IMR-90 (cell line): ENCODE measurements around the gene DIP2C. TPM values are rescaled to one million over a fixed set of nuclear protein-coding genes. Genes with fewer than 3 reads are reported as not detected.

Experiments
- ATAC-seq: fragments of 200-7000 bp; cut with Tn5 transposase; 2 replicates; pipeline ENCODE4 v1.9.1; 2020; ENCODE audit warnings: low read depth, mild to moderate bottlenecking, moderate library complexity
- BruUV-seq: library from RNA; stranded (reverse); fragments of 400-500 nt; replicated peaks from 2 replicates; lab custom pipeline; 2021; lab: Mats Ljungman, UMichigan
- CTCF ChIA-PET: fragments of 300-600 bp; formaldehyde crosslinking; extraction: SDS; loops from one replicate; lab custom pipeline; 2021; ENCODE audit warnings: antibody characterized with exemption; lab: Yijun Ruan, JAX
- POLR2A ChIA-PET: fragments of 300-600 bp; sonication (Branson Sonifier 250); formaldehyde crosslinking; loops from one replicate; lab custom pipeline; 2022; ENCODE audit warnings: antibody characterized with exemption; ENCODE audit not compliant: unreplicated experiment; lab: Charles Lee
- DNase-seq: peaks from one replicate; pipeline ENCODE4 v3.0.0; 2013
- H2AFZ ChIP-seq: replicated peaks from 2 replicates; pipeline ENCODE3; 2013; ENCODE audit warnings: low read length, mild to moderate bottlenecking; ENCODE audit not compliant: poor library complexity
- H2AK5ac ChIP-seq: 2 replicates; pipeline ENCODE4 v1.6.1; 2013; ENCODE audit warnings: low read depth, low read length, inconsistent platforms
- H2AK9ac ChIP-seq: replicated peaks from 2 replicates; pipeline ENCODE3; 2013; ENCODE audit warnings: mild to moderate bottlenecking, low read depth, low read length, moderate library complexity; ENCODE audit not compliant: poor library complexity
- H2BK120ac ChIP-seq: 2 replicates; pipeline ENCODE4 v1.6.1; 2013; ENCODE audit warnings: low read depth, low read length, inconsistent platforms
- H2BK15ac ChIP-seq: 3 replicates; pipeline ENCODE4 v1.6.1; 2013; ENCODE audit warnings: low read depth, low read length, inconsistent platforms
- H2BK20ac ChIP-seq: 2 replicates; pipeline ENCODE4 v1.6.1; 2013; ENCODE audit warnings: low read depth, mild to moderate bottlenecking, inconsistent platforms, low read length, moderate library complexity
- H2BK5ac ChIP-seq: 2 replicates; pipeline ENCODE4 v1.6.1; 2013; ENCODE audit warnings: mild to moderate bottlenecking, low read depth, low read length, inconsistent platforms; ENCODE audit not compliant: poor library complexity, severe bottlenecking
- H3K14ac ChIP-seq: replicated peaks from 2 replicates; pipeline ENCODE4 v1.6.1; 2013; ENCODE audit warnings: low read depth, low read length, inconsistent platforms
- H3K18ac ChIP-seq: 2 replicates; pipeline ENCODE4 v1.6.1; 2013; ENCODE audit warnings: low read depth, low read length, control low read depth
- H3K23ac ChIP-seq: 2 replicates; pipeline ENCODE4 v1.6.1; 2013; ENCODE audit warnings: low read depth, low read length, inconsistent platforms
- H3K27ac ChIP-seq: 2 replicates; pipeline ENCODE4 v1.5.1; 2013; ENCODE audit warnings: mild to moderate bottlenecking, control low read depth, low read length; ENCODE audit not compliant: insufficient read depth
- H3K27me3 ChIP-seq: 2 replicates; pipeline ENCODE4 v1.6.1; 2013; ENCODE audit warnings: low read length; ENCODE audit not compliant: control insufficient read depth, insufficient read depth
- H3K36me3 ChIP-seq: 2 replicates; pipeline ENCODE4 v1.6.1; 2013; ENCODE audit warnings: low read length, mixed read lengths; ENCODE audit not compliant: control insufficient read depth, insufficient read depth
- H3K4ac ChIP-seq: 2 replicates; pipeline ENCODE4 v1.6.1; 2013; ENCODE audit warnings: low read depth, low read length, inconsistent platforms
- H3K4me1 ChIP-seq: 2 replicates; pipeline ENCODE4 v1.6.1; 2013; ENCODE audit warnings: low read length, mixed read lengths; ENCODE audit not compliant: control insufficient read depth, insufficient read depth
- H3K4me2 ChIP-seq: 2 replicates; pipeline ENCODE4 v1.6.1; 2013; ENCODE audit warnings: low read depth, mild to moderate bottlenecking, control low read depth, low read length, moderate library complexity
- H3K4me3 ChIP-seq: 2 replicates; pipeline ENCODE4 v1.5.1; 2013; ENCODE audit warnings: low read depth, mild to moderate bottlenecking, control low read depth, low read length, moderate library complexity; ENCODE audit not compliant: insufficient read depth
- H3K56ac ChIP-seq: 2 replicates; pipeline ENCODE4 v1.6.1; 2013; ENCODE audit warnings: low read length, inconsistent platforms; ENCODE audit not compliant: insufficient read depth; ENCODE audit errors: extremely low read depth
- H3K79me1 ChIP-seq, 2 experiments: 2 replicates each; pipeline ENCODE4 v1.6.1; 2013; ENCODE audit warnings: low read length in 2 of 2, inconsistent platforms in 1 of 2, low read depth in 1 of 2
- H3K9ac ChIP-seq: 2 replicates; pipeline ENCODE4 v1.6.1; 2013; ENCODE audit warnings: low read depth, low read length, control low read depth
- H3K9me1 ChIP-seq: 2 replicates; pipeline ENCODE4 v1.6.1; 2013; ENCODE audit warnings: low read length, inconsistent platforms; ENCODE audit not compliant: insufficient read depth
- H3K9me3 ChIP-seq: 2 replicates; pipeline ENCODE4 v1.6.1; 2013; ENCODE audit warnings: low read length; ENCODE audit not compliant: control insufficient read depth, insufficient read depth
- H4K20me1 ChIP-seq: 2 replicates; pipeline ENCODE4 v1.6.1; 2013; ENCODE audit warnings: low read length, inconsistent platforms; ENCODE audit not compliant: insufficient read depth
- H4K5ac ChIP-seq: 2 replicates; pipeline ENCODE4 v1.6.1; 2013; ENCODE audit warnings: mild to moderate bottlenecking, low read depth, low read length, control low read depth
- H4K8ac ChIP-seq, 2 experiments: 2 replicates each; pipeline ENCODE4 v1.6.1; 2013; ENCODE audit warnings: low read depth in 2 of 2, low read length in 2 of 2, control low read depth in 1 of 2, inconsistent platforms in 1 of 2
- H4K91ac ChIP-seq: 2 replicates; pipeline ENCODE4 v1.6.1; 2013; ENCODE audit warnings: low read depth, low read length, inconsistent platforms; ENCODE audit not compliant: insufficient read depth
- CEBPB ChIP-seq: IDR thresholded peaks from 2 replicates; pipeline ENCODE4 v1.6.1; 2012; ENCODE audit warnings: low read depth, low read length, improper control_type of control experiment
- FOS ChIP-seq: fragments of 150-350 bp; IDR thresholded peaks from 2 replicates; pipeline ENCODE4 v1.6.1; 2016; ENCODE audit warnings: low read depth, low read length
- MXI1 ChIP-seq: IDR thresholded peaks from 2 replicates; pipeline ENCODE4 v1.6.1; 2012; ENCODE audit warnings: low read depth, mild to moderate bottlenecking, low read length, moderate library complexity, borderline replicate concordance
- POLR2A ChIP-seq: IDR thresholded peaks from 2 replicates; pipeline ENCODE4 v1.6.1; 2012; ENCODE audit warnings: mild to moderate bottlenecking, low read depth, low read length
- RCOR1 ChIP-seq: IDR thresholded peaks from 2 replicates; pipeline ENCODE4 v1.6.1; 2012; ENCODE audit warnings: mild to moderate bottlenecking, low read length, improper control_type of control experiment; ENCODE audit not compliant: insufficient replicate concordance
- RFX5 ChIP-seq: IDR thresholded peaks from 2 replicates; pipeline ENCODE4 v1.8.0; 2012; ENCODE audit warnings: low read depth, mild to moderate bottlenecking, low read length, moderate library complexity
- WGBS, 2 experiments: methylation state at CpG; one replicate each; pipeline versions ENCODE4 v1.1.5 to v1.1.7; 2013; ENCODE audit warnings: missing lambda C conversion rate in 2 of 2; ENCODE audit not compliant: insufficient read length in 1 of 2; ENCODE audit errors: extremely low coverage in 2 of 2; 5-methylcytosine and 5-hydroxymethylcytosine counted together
- dilution Hi-C: fragments of 300-500 bp; cut with HindIII; formaldehyde crosslinking; loops from one replicate; pipeline ENCODE4 v1.14.3; 2018; ENCODE audit warnings: low sequenced_read_pairs; ENCODE audit not compliant: unreplicated experiment
- in situ Hi-C: fragments of 300-500 bp; cut with MboI; formaldehyde crosslinking; loops from 3 replicates; pipeline ENCODE4 v1.14.3; 2019; ENCODE audit warnings: low sequenced_read_pairs, inconsistent platforms, mixed read lengths
- intact Hi-C: fragments of 100-400 bp; cut with micrococcal nuclease; formaldehyde crosslinking; loops from 2 replicates; pipeline ENCODE4 v1.10.0; 2022
- polyA plus RNA-seq, 3 experiments: library from polyadenylated mRNA; depleted of rRNA; stranded (reverse); fragments of >200 nt; gene quantifications; 2 replicates each; pipeline ENCODE4 v1.2.3, GENCODE V29; 2012; ENCODE audit warnings: low replicate concordance in 1 of 3
- total RNA-seq: library from RNA; depleted of rRNA; stranded (reverse); fragments of >200 nt; gene quantifications from 2 replicates; pipeline ENCODE4 v1.2.3, GENCODE V29; 2012
- TF ChIP-seq, protein P1 (sequence below): fragments of 150-350 bp; IDR thresholded peaks from 2 replicates; pipeline ENCODE4 v1.6.1; 2016; ENCODE audit warnings: low read depth, mild to moderate bottlenecking, low read length, moderate library complexity, borderline replicate concordance
- TF ChIP-seq, protein P2 (sequence below): conservative IDR thresholded peaks from 2 replicates; pipeline ENCODE4 v1.5.1; 2012; ENCODE audit warnings: mild to moderate bottlenecking, low read depth, low read length, improper control_type of control experiment
- TF ChIP-seq, protein P3 (sequence below): fragments of 150-350 bp; IDR thresholded peaks from 2 replicates; pipeline ENCODE4 v1.6.1; 2017; ENCODE audit warnings: mild to moderate bottlenecking, antibody characterized with exemption, low read length, low read depth

DIP2C gene
- total and polyA plus RNA-seq, 2 of the 4 experiments (the other 2 are of a cell fraction), result 8.6 to 17.3 TPM

- CTCF ChIA-PET, result no interaction called here
- dilution Hi-C loops (no loop called here), in situ Hi-C loops (no loop called here), intact Hi-C loops (no loop called here)
- no peak overlapping the region for H3K14ac ChIP-seq
- no peak overlapping the region for H2BK15ac ChIP-seq
- no peak overlapping the region for H4K5ac ChIP-seq
- H3K79me1 ChIP-seq, result peaks cover 8 to 9% of the 10 kb centered on the region in 2 experiments
- H3K4ac ChIP-seq, result no peak overlapping the region
- H4K20me1 ChIP-seq, result peaks cover 11% of the 10 kb centered on the region; the same call in 1 of the 2 replicates
- no peak overlapping the region for H3K23ac ChIP-seq
- H3K18ac ChIP-seq, result no peak overlapping the region
- H4K91ac ChIP-seq, result no peak overlapping the region
- H3K4me2 ChIP-seq, result no peak overlapping the region
- peaks cover 59% of the 10 kb centered on the region for H3K36me3 ChIP-seq
- no peaks in the 10 kb centered on the region for H3K27me3 ChIP-seq
- H3K4me1 ChIP-seq, result no peaks in the 10 kb centered on the region
- no peak overlapping the region for H2AFZ ChIP-seq
- H3K9ac ChIP-seq, result no peak overlapping the region
- H3K9me1 ChIP-seq, result peaks cover 17% of the 10 kb centered on the region
- no TSS peak for BruUV-seq
- H2BK120ac ChIP-seq, result no peak overlapping the region
- no peak overlapping the region for H4K8ac ChIP-seq
- no peak overlapping the region for H3K56ac ChIP-seq
- no peak overlapping the region for H3K4me3 ChIP-seq
- H2AK9ac ChIP-seq, result no peak overlapping the region
- TF ChIP-seq RCOR1 (no peak), RFX5 (no peak), CEBPB (no peak), MXI1 (no peak), FOS (no peak), POLR2A (no peak)
- TF ChIP-seq, protein P1, sequence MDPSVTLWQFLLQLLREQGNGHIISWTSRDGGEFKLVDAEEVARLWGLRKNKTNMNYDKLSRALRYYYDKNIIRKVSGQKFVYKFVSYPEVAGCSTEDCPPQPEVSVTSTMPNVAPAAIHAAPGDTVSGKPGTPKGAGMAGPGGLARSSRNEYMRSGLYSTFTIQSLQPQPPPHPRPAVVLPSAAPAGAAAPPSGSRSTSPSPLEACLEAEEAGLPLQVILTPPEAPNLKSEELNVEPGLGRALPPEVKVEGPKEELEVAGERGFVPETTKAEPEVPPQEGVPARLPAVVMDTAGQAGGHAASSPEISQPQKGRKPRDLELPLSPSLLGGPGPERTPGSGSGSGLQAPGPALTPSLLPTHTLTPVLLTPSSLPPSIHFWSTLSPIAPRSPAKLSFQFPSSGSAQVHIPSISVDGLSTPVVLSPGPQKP, result no peak
- TF ChIP-seq, protein P2, sequence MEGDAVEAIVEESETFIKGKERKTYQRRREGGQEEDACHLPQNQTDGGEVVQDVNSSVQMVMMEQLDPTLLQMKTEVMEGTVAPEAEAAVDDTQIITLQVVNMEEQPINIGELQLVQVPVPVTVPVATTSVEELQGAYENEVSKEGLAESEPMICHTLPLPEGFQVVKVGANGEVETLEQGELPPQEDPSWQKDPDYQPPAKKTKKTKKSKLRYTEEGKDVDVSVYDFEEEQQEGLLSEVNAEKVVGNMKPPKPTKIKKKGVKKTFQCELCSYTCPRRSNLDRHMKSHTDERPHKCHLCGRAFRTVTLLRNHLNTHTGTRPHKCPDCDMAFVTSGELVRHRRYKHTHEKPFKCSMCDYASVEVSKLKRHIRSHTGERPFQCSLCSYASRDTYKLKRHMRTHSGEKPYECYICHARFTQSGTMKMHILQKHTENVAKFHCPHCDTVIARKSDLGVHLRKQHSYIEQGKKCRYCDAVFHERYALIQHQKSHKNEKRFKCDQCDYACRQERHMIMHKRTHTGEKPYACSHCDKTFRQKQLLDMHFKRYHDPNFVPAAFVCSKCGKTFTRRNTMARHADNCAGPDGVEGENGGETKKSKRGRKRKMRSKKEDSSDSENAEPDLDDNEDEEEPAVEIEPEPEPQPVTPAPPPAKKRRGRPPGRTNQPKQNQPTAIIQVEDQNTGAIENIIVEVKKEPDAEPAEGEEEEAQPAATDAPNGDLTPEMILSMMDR, result no peak
- TF ChIP-seq, protein P3, sequence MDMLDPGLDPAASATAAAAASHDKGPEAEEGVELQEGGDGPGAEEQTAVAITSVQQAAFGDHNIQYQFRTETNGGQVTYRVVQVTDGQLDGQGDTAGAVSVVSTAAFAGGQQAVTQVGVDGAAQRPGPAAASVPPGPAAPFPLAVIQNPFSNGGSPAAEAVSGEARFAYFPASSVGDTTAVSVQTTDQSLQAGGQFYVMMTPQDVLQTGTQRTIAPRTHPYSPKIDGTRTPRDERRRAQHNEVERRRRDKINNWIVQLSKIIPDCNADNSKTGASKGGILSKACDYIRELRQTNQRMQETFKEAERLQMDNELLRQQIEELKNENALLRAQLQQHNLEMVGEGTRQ, result no peak
- ATAC-seq (no peak), DNase-seq (no peak)
- H2BK5ac ChIP-seq, result no peak overlapping the region
- no peak overlapping the region for H2AK5ac ChIP-seq
- H2BK20ac ChIP-seq, result no peak overlapping the region
- POLR2A ChIA-PET, result no interaction called here
- no CpG with 5 or more reads among the region's 7 CpGs for WGBS, 2 experiments
- 0 out of 2 replicates have a peak, but pooled peaks cover 2% of the 10 kb centered on the region for H3K9me3 ChIP-seq
- H3K27ac ChIP-seq, result no peak overlapping the region
Measured at GRCh38 chr10:381805-382204, 307.7 kb downstream of the DIP2C start.
